Cardiac muscle cell (in vitro differentiated cells and primary cell): Measurements from ENCODE around the gene CST9. TPM values are rescaled to one million over a fixed set of nuclear protein-coding genes. Genes with fewer than 3 reads are reported as not detected.

ENCODE experiments used
- DNase-seq, 2 donors: peaks; one replicate each; pipeline versions ENCODE4 v3.0.0 to v3.0.0-alpha.2; 2010 to 2017; ENCODE audit warnings: low read depth in 1 of 2, low spot score in 1 of 2
- H3K27ac ChIP-seq: fragments of 200-600 bp; sonication (generic); 2 replicates; pipeline ENCODE4 v1.5.1; 2016
- H3K27me3 ChIP-seq: fragments of 200-600 bp; sonication (generic); 2 replicates; pipeline ENCODE4 v1.6.0; 2016; ENCODE audit warnings: control low read depth
- H3K36me3 ChIP-seq: fragments of 200-600 bp; sonication (generic); 2 replicates; pipeline ENCODE4 v1.5.1; 2016; ENCODE audit warnings: control low read depth
- H3K4me1 ChIP-seq: fragments of 200-600 bp; sonication (generic); 2 replicates; pipeline ENCODE4 v1.8.1; 2017; ENCODE audit warnings: low read depth, mild to moderate bottlenecking, mixed run types
- H3K4me3 ChIP-seq: fragments of 200-600 bp; sonication (generic); 2 replicates; pipeline ENCODE4 v1.5.1; 2016; ENCODE audit warnings: mild to moderate bottlenecking
- H3K9me3 ChIP-seq: fragments of 200-600 bp; sonication (generic); 2 replicates; pipeline ENCODE4 v1.5.1; 2017; ENCODE audit warnings: low read depth, mild to moderate bottlenecking, control low read depth
- CTCF ChIP-seq: IDR thresholded peaks from 2 replicates; pipeline ENCODE4 v1.5.1; 2012; ENCODE audit warnings: low read depth, mild to moderate bottlenecking, low read length
- polyA plus RNA-seq: library from polyadenylated mRNA; unstranded; fragments of >200 nt; fragmentation: Nextera tagmentation; extraction: Ambion mirVana; gene quantifications from 2 replicates; pipeline ENCODE4 v1.2.1, GENCODE V29; 2016
- total RNA-seq: library from RNA; depleted of rRNA; stranded (reverse); fragments of >200 nt; gene quantifications from 2 replicates; pipeline ENCODE4 v1.2.3, GENCODE V29; 2016

CST9 gene
- total and polyA plus RNA-seq, 2 experiments from 2014 or later: not detected

DNA sequence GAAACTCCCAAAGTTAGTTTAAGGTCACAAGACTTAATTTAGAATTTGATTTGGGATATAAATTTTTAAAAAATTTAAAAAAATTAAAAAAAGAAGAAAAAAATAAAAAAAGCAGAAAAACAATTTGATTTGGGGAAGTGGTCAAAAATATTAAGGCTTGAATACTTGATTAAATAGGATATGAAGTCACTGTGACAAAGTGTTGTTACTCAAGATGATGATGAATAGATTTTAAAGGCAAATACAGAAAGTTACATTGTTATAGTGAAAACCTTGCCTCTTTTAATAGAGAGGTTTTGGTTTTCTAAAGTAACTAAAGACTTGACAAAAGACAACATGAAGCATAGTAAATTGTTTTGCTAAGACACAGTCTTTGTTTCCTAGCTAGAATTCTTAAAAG is 7.2 kb downstream of the CST9 start:
- Histone ChIP-seq H3K36me3 (no peaks in the 10 kb centered on the region), H3K4me3 (no peak overlapping the region), H3K4me1 (no peaks in the 10 kb centered on the region), H3K27me3 (no peaks in the 10 kb centered on the region), H3K27ac (no peak overlapping the region), H3K9me3 (no peaks in the 10 kb centered on the region)
- no peak for DNase-seq
- TF ChIP-seq CTCF: no peak

- DNase-seq: peak in 1 of 2 donors; percentile 64
- no peaks in the 10 kb centered on the region for H3K9me3 ChIP-seq
- no peaks in the 10 kb centered on the region for H3K27me3 ChIP-seq
- no peaks in the 10 kb centered on the region for H3K36me3 ChIP-seq
- no peaks in the 10 kb centered on the region for H3K4me1 ChIP-seq
- no peak overlapping the region for H3K27ac ChIP-seq
- no peak overlapping the region for H3K4me3 ChIP-seq
- TF ChIP-seq CTCF: no peak
Measured at GRCh38 chr20:23596579-23597250, 9.0 kb downstream of the CST9 start.

- no peak overlapping the region for H3K4me3 ChIP-seq
- H3K4me1 ChIP-seq: no peaks in the 10 kb centered on the region
- DNase-seq: no peak
- no peaks in the 10 kb centered on the region for H3K9me3 ChIP-seq
- TF ChIP-seq CTCF: no peak
- no peaks in the 10 kb centered on the region for H3K27me3 ChIP-seq
- no peaks in the 10 kb centered on the region for H3K36me3 ChIP-seq
- no peak overlapping the region for H3K27ac ChIP-seq
Measured at GRCh38 chr20:23595941-23596340, 9.8 kb downstream of the CST9 start.

- no peak for TF ChIP-seq CTCF
- H3K4me1 ChIP-seq: no peaks in the 10 kb centered on the region
- no peak for DNase-seq
- no peaks in the 10 kb centered on the region for H3K36me3 ChIP-seq
- no peak overlapping the region for H3K4me3 ChIP-seq
- no peaks in the 10 kb centered on the region for H3K27me3 ChIP-seq
- no peak overlapping the region for H3K27ac ChIP-seq
- H3K9me3 ChIP-seq: no peaks in the 10 kb centered on the region
Measured at GRCh38 chr20:23588434-23589403, 17.0 kb downstream of the CST9 start.

- Histone ChIP-seq H3K9me3 (no peaks in the 10 kb centered on the region), H3K27me3 (no peaks in the 10 kb centered on the region), H3K4me3 (no peak overlapping the region), H3K27ac (no peak overlapping the region), H3K4me1 (no peaks in the 10 kb centered on the region), H3K36me3 (no peaks in the 10 kb centered on the region)
- TF ChIP-seq CTCF: no peak
- no peak for DNase-seq
Measured at GRCh38 chr20:23587631-23588030, 18.1 kb downstream of the CST9 start.
